Endothelial cell of hepatic sinusoid (primary cell): Measurements from ENCODE around the gene RNU1-2.
"Not testable (repeated sequence)": the region's sequence is repeated elsewhere in the genome, so short reads cannot be mapped to it uniquely, and the experiment has no call there.

Experiments used
- in situ Hi-C: cut with HindIII; loops from 2 replicates; pipeline ENCODE4 v1.10.0; 2017; ENCODE audit warnings: low sequenced_read_pairs

The RNU1-2 gene

GRCh38 chr1:16888860-16889816 lies 6.6 kb upstream of the RNU1-2 start:
- in situ Hi-C loops: no loop called here

- in situ Hi-C loops: not testable (repeated sequence)
These were observed 5.2 kb upstream of the RNU1-2 start for GRCh38 chr1:16890539-16891021.

DNA sequence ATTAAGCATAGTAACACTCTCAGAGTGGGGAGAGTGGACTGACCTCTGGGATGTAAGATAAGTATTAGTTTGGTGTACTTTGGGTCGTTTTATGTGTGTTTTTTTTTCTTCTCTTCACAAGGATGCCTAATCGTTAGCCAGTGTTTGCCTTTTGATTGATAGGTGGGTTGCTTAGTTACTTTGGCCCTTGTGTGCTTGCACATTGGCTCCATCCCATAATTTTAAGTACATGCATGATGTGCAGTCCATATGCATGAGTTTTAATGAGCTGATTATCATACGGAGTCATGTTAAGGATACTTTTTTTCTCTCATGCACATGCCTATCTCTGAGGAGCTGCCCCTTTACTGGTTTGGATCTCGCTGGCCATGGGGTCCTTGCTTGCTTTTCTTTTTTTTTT lies 4.7 kb upstream of the RNU1-2 start:
- in situ Hi-C loops: not testable (repeated sequence)

DNA sequence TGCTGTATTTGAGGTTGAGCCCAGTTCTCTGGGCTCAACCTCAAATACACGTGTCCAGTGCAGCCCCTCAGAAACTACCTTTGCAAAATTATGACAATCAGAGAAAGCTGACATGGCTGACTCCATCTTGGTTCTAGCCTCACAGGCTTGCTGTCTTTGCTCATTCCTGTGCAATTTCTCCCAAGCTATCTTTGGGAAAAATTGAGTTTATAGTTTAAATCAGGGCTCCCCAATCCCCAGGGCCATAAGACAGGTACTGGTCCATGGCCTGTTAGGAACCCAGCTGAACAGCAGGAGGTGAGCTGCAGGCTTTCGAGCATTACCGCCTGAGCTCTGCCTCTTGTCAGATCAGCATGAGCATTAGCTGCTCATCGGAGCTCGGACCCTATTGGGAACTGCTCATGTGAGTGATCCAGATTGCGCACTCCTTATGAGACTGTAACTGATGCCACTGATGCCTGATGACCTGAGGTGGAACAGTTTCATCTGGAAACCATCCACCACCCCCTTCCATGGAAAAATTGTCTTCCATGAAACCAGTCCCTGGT lies 2.7 kb upstream of the RNU1-2 start:
- in situ Hi-C loops: not testable (repeated sequence)

DNA sequence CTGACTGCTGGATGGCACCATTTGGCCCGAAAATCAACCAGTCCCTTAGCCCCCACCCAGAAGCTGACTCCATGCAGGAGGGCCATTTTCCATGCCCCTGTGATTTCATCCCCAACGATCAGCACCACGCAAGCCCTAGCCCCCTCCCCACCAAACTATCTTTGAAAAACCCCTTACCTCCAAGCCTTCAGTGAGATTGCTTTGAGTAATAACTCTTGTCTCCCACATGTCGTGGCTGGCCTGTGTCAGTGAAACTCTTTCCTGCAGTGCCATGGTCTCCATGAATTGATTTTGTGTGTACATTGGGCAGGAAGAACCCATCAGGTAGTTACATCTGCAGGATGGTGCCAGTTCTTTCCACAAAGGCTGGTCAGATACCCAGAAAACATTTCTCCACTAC lies 2.0 kb upstream of the RNU1-2 start:
- in situ Hi-C loops: not testable (repeated sequence)

- in situ Hi-C loops: not testable (repeated sequence)
These were observed 1.4 kb upstream of the RNU1-2 start for GRCh38 chr1:16894338-16894737.

DNA sequence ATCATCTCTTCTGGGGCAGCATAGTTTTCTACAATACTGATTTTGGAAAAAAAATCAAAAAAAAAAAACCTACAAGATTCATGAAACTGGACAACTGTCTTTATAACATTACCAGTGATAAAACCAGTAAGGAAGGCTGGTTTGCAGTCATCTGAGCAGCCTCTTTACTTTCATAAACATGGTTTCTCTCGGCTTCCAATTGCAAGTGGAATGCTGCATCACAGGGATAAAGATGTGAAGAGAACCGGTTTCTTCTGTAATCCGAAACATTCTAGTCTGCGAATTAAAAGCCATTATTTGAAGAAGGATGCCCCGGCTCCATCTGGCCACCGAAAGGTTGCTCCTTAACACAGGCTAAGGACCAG lies 565 bp upstream of the RNU1-2 start:
- in situ Hi-C loops: not testable (repeated sequence)

DNA sequence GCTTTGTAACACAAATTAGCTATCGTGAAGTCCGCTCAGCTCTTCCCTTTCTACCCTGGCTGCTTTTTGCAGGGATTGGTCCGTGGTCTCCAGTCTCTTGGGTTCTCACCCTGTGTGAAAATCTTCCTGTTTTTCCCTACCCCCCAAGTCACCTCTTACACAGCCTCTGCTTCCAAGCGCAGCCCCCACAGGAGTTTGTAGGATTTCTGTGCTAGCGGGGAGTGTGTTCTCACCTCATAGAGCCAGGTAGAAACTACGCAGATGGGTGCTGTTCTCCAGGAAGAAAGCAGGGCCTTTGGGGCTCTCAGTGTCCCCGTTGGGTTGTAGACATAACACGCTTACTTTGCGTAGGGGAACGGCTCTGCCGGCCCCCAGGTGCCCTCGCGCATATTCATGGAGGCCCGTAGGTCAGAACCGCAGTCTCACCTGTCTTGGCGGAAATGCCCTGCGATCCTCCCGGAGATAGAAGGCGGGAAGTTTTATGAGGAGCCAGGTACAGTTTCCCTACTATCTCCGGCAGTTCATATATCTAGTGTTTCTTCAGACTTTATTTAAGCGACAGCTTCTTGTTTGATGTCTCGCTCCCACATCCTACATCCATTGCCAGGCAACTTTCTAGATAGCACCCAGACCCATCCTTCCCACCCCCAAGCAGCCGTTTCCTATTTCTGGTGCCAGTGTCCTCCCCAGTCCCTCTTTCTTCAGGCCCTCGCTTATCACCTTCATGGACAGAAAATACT lies 706 bp downstream of the RNU1-2 start:
- in situ Hi-C loops: not testable (repeated sequence)

GRCh38 chr1:16897653-16898052 lies 1.9 kb downstream of the RNU1-2 start:
- in situ Hi-C loops: not testable (repeated sequence)

DNA sequence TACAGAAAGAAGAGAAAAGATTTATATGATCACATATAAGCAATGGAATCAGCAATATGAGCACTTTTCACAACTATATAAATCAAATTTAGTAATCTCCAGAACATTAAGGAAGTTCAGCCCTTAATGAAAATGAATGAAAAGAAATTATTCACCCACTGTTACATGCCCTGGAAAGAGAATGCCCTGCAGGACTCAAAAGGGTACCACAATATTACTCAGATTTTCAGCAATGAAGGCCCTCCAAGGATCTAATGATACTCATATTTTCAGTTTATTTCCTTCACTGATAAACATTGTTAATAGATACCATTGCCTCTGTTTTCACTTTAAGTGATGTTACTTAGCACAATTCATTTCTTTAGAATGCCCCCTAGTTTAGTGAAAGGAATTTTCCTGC lies 2.5 kb downstream of the RNU1-2 start:
- in situ Hi-C loops: not testable (repeated sequence)

DNA sequence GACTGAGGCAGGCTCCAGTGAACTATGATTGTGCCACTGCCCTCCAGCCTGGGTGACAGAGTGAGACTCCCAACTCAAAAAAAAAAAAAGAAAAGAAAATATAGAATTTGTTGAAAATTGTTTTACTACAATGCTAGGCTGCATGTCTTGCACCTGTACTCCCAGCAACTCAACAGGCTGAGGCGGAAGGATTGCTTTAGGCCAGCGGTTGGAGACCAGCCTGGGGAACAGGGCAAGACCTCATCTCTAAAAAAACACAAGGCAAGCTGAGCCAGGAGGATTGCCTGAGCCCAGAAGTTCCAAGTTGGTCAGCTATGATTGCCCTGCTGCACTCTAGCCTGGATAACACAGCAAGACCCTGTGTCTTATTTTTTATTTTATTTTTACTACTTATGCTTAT lies 3.2 kb downstream of the RNU1-2 start:
- in situ Hi-C loops: not testable (repeated sequence)

GRCh38 chr1:16900751-16901150 lies 5.0 kb downstream of the RNU1-2 start:
- in situ Hi-C loops: no loop called here

DNA sequence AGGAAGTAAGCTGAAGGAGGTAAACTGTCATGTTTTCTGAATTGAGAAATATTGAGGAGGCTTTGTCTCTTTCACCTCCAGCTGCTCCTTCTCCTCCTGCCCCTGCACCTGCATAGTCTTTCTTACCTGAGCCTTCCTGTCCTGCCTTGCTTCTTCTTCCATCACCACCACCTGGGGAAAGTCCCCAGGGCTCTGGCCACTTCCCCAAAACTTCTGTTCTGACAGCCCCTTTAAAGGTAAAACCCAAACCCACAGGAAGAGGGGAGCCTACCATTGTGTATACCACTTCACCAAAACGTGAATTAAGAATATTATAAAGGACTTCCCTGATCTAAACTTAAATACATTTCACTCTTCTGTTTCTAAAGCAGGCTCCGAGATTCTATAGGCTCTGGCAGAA lies 5.6 kb downstream of the RNU1-2 start:
- in situ Hi-C loops: not testable (repeated sequence)

DNA sequence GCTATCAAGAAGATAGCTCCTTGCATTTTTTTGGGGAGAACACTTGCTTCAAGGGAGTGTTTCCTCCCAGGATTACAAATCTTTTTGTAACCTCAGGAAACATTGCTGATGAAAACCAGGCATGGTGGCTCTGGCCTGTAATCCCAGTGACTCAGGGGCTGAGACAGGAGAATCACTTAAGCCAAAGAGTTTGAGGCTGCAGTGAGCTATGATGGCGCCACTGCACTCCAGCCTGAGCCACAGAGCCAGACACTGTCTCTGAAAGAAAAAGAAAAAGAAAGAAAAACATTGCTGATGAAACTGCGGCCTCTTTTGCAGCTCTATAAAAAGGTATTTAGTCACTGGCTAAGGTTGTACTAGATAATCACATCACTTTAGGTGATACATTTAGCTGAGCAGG lies 7.3 kb downstream of the RNU1-2 start:
- in situ Hi-C loops: no loop called here

- in situ Hi-C loops: no loop called here
These were observed 7.6 kb downstream of the RNU1-2 start for GRCh38 chr1:16903458-16903796.

DNA sequence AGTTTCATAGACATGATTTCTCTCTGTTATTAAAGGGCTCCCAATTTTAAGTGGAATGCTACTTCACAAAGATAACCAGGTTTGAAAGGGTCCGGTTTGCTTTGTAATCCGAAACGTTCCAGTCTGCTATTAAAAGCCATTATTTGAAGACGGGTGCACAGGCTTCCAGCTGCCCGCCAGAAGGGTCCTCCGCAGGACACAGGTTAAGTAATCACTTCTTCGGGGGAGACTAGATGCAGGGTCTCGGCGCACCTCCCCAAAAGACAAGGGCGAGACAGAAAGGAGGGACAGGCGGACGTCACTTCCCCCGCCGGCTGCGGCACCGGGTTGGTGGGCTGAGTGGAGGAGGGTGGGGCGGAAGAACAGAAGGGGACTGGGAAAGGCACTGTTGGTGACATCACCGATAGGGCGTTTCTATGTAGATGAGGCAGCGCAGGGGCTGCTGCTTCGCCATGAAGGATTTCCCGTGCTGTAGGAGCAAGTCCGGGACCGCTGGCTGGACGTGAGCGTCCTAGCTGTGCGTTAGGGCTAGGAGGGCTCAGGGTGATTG lies 8.9 kb downstream of the RNU1-2 start:
- in situ Hi-C loops: no loop called here

DNA sequence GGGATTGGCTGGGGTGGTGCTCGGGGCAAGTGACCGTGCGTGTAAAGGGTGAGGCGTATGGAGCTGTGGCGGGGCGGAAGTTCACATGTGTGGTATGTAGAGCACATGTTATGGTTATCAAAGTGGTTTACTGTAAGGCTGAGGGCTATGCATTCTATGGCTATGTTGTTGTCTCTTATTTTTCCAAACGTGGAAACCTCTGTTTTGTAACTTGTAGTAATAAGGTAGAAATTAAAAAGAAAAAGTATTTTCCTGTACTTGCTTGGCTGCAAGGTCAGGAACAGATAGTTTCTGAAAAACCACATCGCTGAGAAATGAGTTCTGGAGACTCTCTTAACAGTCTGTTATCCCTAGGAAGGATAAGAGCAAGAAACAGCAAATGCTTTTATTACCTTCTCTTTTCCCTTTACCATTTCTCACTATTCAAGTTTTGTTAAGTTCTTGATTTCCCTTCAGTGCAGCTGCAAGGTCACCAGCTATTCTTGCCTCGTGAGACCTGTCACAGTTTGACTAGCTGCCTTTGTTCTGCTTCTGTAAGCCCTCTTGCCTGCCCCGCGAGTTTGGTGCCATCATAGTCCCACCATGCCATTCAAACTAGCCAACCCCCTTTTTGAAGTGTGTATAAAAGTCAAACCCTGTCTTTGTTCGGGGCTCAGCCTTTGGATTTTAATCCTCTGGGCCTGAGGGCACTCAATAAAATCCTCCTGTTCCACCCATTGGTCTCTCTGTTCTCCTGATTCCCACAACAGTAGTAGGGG lies 9.5 kb downstream of the RNU1-2 start:
- in situ Hi-C loops: no loop called here

GRCh38 chr1:16905868-16906702 lies 10.3 kb downstream of the RNU1-2 start:
- in situ Hi-C loops: no loop called here

DNA sequence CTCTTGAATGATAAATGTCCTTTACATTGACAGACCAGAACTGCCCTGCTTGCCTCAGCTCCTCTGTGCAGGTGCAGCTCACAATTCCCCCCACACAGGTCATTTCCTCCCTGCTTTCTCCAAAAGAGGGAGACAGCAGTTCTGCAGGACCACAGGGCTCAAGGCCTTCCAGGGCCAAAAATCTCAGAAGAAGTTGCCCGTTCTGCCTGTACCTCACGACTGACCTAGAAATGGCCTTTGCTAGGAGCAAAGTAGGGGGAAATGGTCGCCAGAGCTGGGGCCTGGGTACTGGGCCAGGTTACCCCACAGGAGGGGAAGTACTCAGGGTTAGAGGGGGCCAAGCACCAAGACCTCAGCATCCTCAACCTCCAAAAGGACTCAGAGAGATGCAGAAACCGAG lies 11.1 kb downstream of the RNU1-2 start:
- in situ Hi-C loops: no loop called here
